Sigmoid colon (tissue), 3 donors: ENCODE data around the gene ERP44.

Experiments used
- CTCF ChIP-seq, 4 experiments: fragments of 450-650 bp in 3 of 4; fragments of 200-600 bp in 1 of 4; IDR thresholded peaks; one replicate each; pipeline ENCODE4 v1.5.1; 2016 to 2019; ENCODE audit warnings: antibody characterized with exemption in 4 of 4, mild to moderate bottlenecking in 3 of 4, moderate library complexity in 2 of 4
- POLR2A ChIP-seq, 2 donors: fragments of 450-650 bp; IDR thresholded peaks; one replicate each; pipeline ENCODE4 v1.6.1; 2016; ENCODE audit warnings: antibody characterized with exemption in 2 of 2, mild to moderate bottlenecking in 2 of 2, moderate library complexity in 2 of 2

GRCh38 chr9:100072805-100073204 is 26.0 kb downstream of the ERP44 start:
- no peak for TF ChIP-seq CTCF (IDR thresholded peaks at IDR 0.05)
- TF ChIP-seq POLR2A (IDR thresholded peaks at IDR 0.05), result no peak
